NOMO-1 treated with DMSO at 0.1 percent for 48 hours (cell line): ENCODE results near the gene ARHGEF6.

Source experiments
- DNase-seq: peaks from one replicate; lab custom pipeline; 2025; ENCODE audit not compliant: unreplicated experiment; lab: John Stamatoyannopoulos, UW

Gene ARHGEF6

GRCh38 chrX:136697156-136697555 lies 83.6 kb downstream of the ARHGEF6 start:
- no peak for DNase-seq

- peak; percentile 67 for DNase-seq
Observed at GRCh38 chrX:136694431-136695087, 86.2 kb downstream of the ARHGEF6 start.

- no peak for DNase-seq
Observed at GRCh38 chrX:136692271-136692670, 88.5 kb downstream of the ARHGEF6 start.

GRCh38 chrX:136691028-136691809 lies 89.5 kb downstream of the ARHGEF6 start:
- no peak for DNase-seq

GRCh38 chrX:136689436-136689835 lies 91.3 kb downstream of the ARHGEF6 start:
- DNase-seq, result no peak

GRCh38 chrX:136687457-136687856 lies 93.3 kb downstream of the ARHGEF6 start:
- DNase-seq, result no peak

GRCh38 chrX:136684120-136684519 lies 96.6 kb downstream of the ARHGEF6 start:
- DNase-seq, result no peak

GRCh38 chrX:136679531-136679930 lies 101.2 kb downstream of the ARHGEF6 start:
- no peak for DNase-seq

- no peak for DNase-seq
Observed at GRCh38 chrX:136674270-136674985, 106.3 kb downstream of the ARHGEF6 start.

- DNase-seq, result no peak
Observed at GRCh38 chrX:136671006-136671610, 109.6 kb downstream of the ARHGEF6 start.

- no peak for DNase-seq
Observed at GRCh38 chrX:136667446-136668168, 113.1 kb downstream of the ARHGEF6 start.

- peak; percentile 39 for DNase-seq
Observed at GRCh38 chrX:136666088-136666487, 114.6 kb downstream of the ARHGEF6 start.

- DNase-seq, result peak; percentile 89
Observed at GRCh38 chrX:136665258-136665900, 115.4 kb downstream of the ARHGEF6 start.

GRCh38 chrX:136662976-136663375 lies 117.8 kb downstream of the ARHGEF6 start:
- DNase-seq, result no peak

- no peak for DNase-seq
Observed at GRCh38 chrX:136662104-136662503, 118.6 kb downstream of the ARHGEF6 start.

- DNase-seq, result no peak
Observed at GRCh38 chrX:136660896-136661295, 119.8 kb downstream of the ARHGEF6 start.

GRCh38 chrX:136659174-136659573 lies 121.6 kb downstream of the ARHGEF6 start:
- DNase-seq, result no peak

GRCh38 chrX:136658151-136658550 lies 122.6 kb downstream of the ARHGEF6 start:
- no peak for DNase-seq

GRCh38 chrX:136656361-136656964 lies 124.3 kb downstream of the ARHGEF6 start:
- DNase-seq, result no peak
